Daoy (cell line): ENCODE results near the gene NMUR1. TPM values are rescaled to one million over a fixed set of nuclear protein-coding genes. Genes with fewer than 3 reads are reported as not detected.
"Not testable (repeated sequence)": the region's sequence is repeated elsewhere in the genome, so short reads cannot be mapped to it uniquely, and the experiment has no call there.

Source experiments
- DNase-seq: peaks from one replicate; pipeline ENCODE4 v3.0.0-alpha.2; 2015; ENCODE audit warnings: low read depth
- total RNA-seq: library from RNA; depleted of rRNA; stranded (reverse); fragments of >200 nt; shearing (Covaris generic); gene quantifications from 2 replicates; pipeline ENCODE4 v1.2.3, GENCODE V29; 2014; rRNA removed

NMUR1 gene
- total RNA-seq = 0.09 TPM in 1 of 2 replicates, not detected in the other

GRCh38 chr2:231530099-231531011, at the start of gene NMUR1:
TSS of gene NMUR1 (minus strand) at chr2:231530445. CDS start at chr2:231530361, 84 bp downstream.
- DNase-seq = peak; percentile 57

- no peak for DNase-seq
Measured at GRCh38 chr2:231579560-231579959, 49.3 kb upstream of the NMUR1 start.

- not testable (repeated sequence) for DNase-seq
Measured at GRCh38 chr2:231578655-231579054, 48.4 kb upstream of the NMUR1 start.

GRCh38 chr2:231576465-231576864, 46.2 kb upstream of the NMUR1 start:
- no peak for DNase-seq

GRCh38 chr2:231575612-231576256, 45.5 kb upstream of the NMUR1 start:
- DNase-seq = no peak

- DNase-seq = no peak
Measured at GRCh38 chr2:231573698-231574421, 43.6 kb upstream of the NMUR1 start.

- DNase-seq = no peak
Measured at GRCh38 chr2:231573096-231573495, 42.9 kb upstream of the NMUR1 start.

GRCh38 chr2:231571661-231572191, 41.5 kb upstream of the NMUR1 start:
- DNase-seq = no peak

GRCh38 chr2:231570915-231571314, 40.7 kb upstream of the NMUR1 start:
- DNase-seq = not testable (repeated sequence)

GRCh38 chr2:231568785-231569435, 38.7 kb upstream of the NMUR1 start:
- no peak for DNase-seq

GRCh38 chr2:231568098-231568784, 38.0 kb upstream of the NMUR1 start:
- DNase-seq = no peak

- DNase-seq = no peak
Measured at GRCh38 chr2:231567159-231567558, 36.9 kb upstream of the NMUR1 start.

GRCh38 chr2:231565887-231566594, 35.8 kb upstream of the NMUR1 start:
- DNase-seq = no peak

- DNase-seq = peak; percentile 68
Measured at GRCh38 chr2:231563378-231563961, 33.2 kb upstream of the NMUR1 start.

- DNase-seq = peak; percentile 64
Measured at GRCh38 chr2:231557571-231558217, 27.4 kb upstream of the NMUR1 start.

GRCh38 chr2:231556981-231557380, 26.7 kb upstream of the NMUR1 start:
- no peak for DNase-seq

GRCh38 chr2:231556496-231556895, 26.3 kb upstream of the NMUR1 start:
- DNase-seq = not testable (repeated sequence)

- peak; percentile 32 for DNase-seq
Measured at GRCh38 chr2:231554748-231555545, 24.7 kb upstream of the NMUR1 start.
